ENCODE measurements around the gene HUNK.

The HUNK gene

GRCh38 chr21:32001390-32001789, 128.6 kb downstream of the HUNK start:
- Histone ChIP-seq H3K9ac (no peak overlapping the region), H3K9me3 (no peaks in the 10 kb centered on the region), H3K27ac (no peak overlapping the region), H3K4me3 (no peak overlapping the region), H4K20me1 (no peaks in the 10 kb centered on the region), H3K4me1 (no peaks in the 10 kb centered on the region), H3K4me2 (no peak overlapping the region), H3K27me3 (no peaks in the 10 kb centered on the region), H3K36me3 (peaks cover 50% of the 10 kb centered on the region)
- no peak for TF ChIP-seq Cebpa-rat (IDR thresholded peaks at IDR 0.05)

GRCh38 chr21:32003411-32003810, 130.6 kb downstream of the HUNK start:
- no peak for TF ChIP-seq Cebpa-rat (IDR thresholded peaks at IDR 0.05)
- Histone ChIP-seq H3K27ac (no peak overlapping the region), H3K4me2 (no peak overlapping the region), H3K4me3 (no peak overlapping the region), H3K9me3 (no peaks in the 10 kb centered on the region), H4K20me1 (no peaks in the 10 kb centered on the region), H3K4me1 (no peaks in the 10 kb centered on the region), H3K36me3 (peaks cover 29% of the 10 kb centered on the region), H3K9ac (no peak overlapping the region), H3K27me3 (no peaks in the 10 kb centered on the region)

- Histone ChIP-seq H3K27ac (no peak overlapping the region), H3K9ac (no peak overlapping the region), H3K4me1 (no peaks in the 10 kb centered on the region), H3K9me3 (no peaks in the 10 kb centered on the region), H4K20me1 (no peaks in the 10 kb centered on the region), H3K36me3 (peaks cover 20% of the 10 kb centered on the region), H3K4me3 (no peak overlapping the region), H3K27me3 (no peaks in the 10 kb centered on the region), H3K4me2 (no peak overlapping the region)
- TF ChIP-seq Cebpa-rat (IDR thresholded peaks at IDR 0.05), result no peak
These were observed 131.5 kb downstream of the HUNK start for GRCh38 chr21:32004291-32004690.

GRCh38 chr21:32007456-32007855, 134.6 kb downstream of the HUNK start:
- H3K27me3 ChIP-seq, result no peaks in the 10 kb centered on the region
- H3K4me1 ChIP-seq, result no peaks in the 10 kb centered on the region
- H3K36me3 ChIP-seq, result no peaks in the 10 kb centered on the region
- TF ChIP-seq Cebpa-rat (IDR thresholded peaks at IDR 0.05), result no peak
- H4K20me1 ChIP-seq, result no peaks in the 10 kb centered on the region
- H3K9me3 ChIP-seq, result no peaks in the 10 kb centered on the region
- H3K4me3 ChIP-seq, result no peak overlapping the region
- H3K27ac ChIP-seq, result no peak overlapping the region
- no peak overlapping the region for H3K4me2 ChIP-seq
- H3K9ac ChIP-seq, result no peak overlapping the region

GRCh38 chr21:32008714-32009113, 135.9 kb downstream of the HUNK start:
- TF ChIP-seq Cebpa-rat (IDR thresholded peaks at IDR 0.05), result no peak
- no peak overlapping the region for H3K4me3 ChIP-seq
- H3K4me2 ChIP-seq, result no peak overlapping the region
- no peaks in the 10 kb centered on the region for H3K27me3 ChIP-seq
- H3K9ac ChIP-seq, result no peak overlapping the region
- H4K20me1 ChIP-seq, result no peaks in the 10 kb centered on the region
- H3K36me3 ChIP-seq, result no peaks in the 10 kb centered on the region
- no peaks in the 10 kb centered on the region for H3K4me1 ChIP-seq
- H3K9me3 ChIP-seq, result no peaks in the 10 kb centered on the region
- H3K27ac ChIP-seq, result no peak overlapping the region

- TF ChIP-seq Cebpa-rat (IDR thresholded peaks at IDR 0.05), result no peak
- no peaks in the 10 kb centered on the region for H3K36me3 ChIP-seq
- H3K4me2 ChIP-seq, result no peak overlapping the region
- no peak overlapping the region for H3K4me3 ChIP-seq
- H3K9me3 ChIP-seq, result no peaks in the 10 kb centered on the region
- no peaks in the 10 kb centered on the region for H3K4me1 ChIP-seq
- no peaks in the 10 kb centered on the region for H4K20me1 ChIP-seq
- H3K9ac ChIP-seq, result no peak overlapping the region
- no peak overlapping the region for H3K27ac ChIP-seq
- no peaks in the 10 kb centered on the region for H3K27me3 ChIP-seq
These were observed 136.4 kb downstream of the HUNK start for GRCh38 chr21:32009263-32009662.

- no peak overlapping the region for H3K9ac ChIP-seq
- H4K20me1 ChIP-seq, result no peaks in the 10 kb centered on the region
- no peaks in the 10 kb centered on the region for H3K27me3 ChIP-seq
- H3K4me1 ChIP-seq, result peaks cover 5% of the 10 kb centered on the region; the same call in 1 of the 2 replicates
- H3K27ac ChIP-seq, result no peak overlapping the region
- no peaks in the 10 kb centered on the region for H3K9me3 ChIP-seq
- no peak overlapping the region for H3K4me3 ChIP-seq
- TF ChIP-seq Cebpa-rat (IDR thresholded peaks at IDR 0.05), result no peak
- H3K36me3 ChIP-seq, result no peaks in the 10 kb centered on the region
- H3K4me2 ChIP-seq, result no peak overlapping the region
These were observed 142.8 kb downstream of the HUNK start for GRCh38 chr21:32015461-32016139.

GRCh38 chr21:32018381-32018780, 145.6 kb downstream of the HUNK start:
- no peak overlapping the region for H3K4me2 ChIP-seq
- no peak overlapping the region for H3K9ac ChIP-seq
- no peak overlapping the region for H3K4me3 ChIP-seq
- H4K20me1 ChIP-seq, result no peaks in the 10 kb centered on the region
- H3K4me1 ChIP-seq, result peaks cover 9% of the 10 kb centered on the region; the same call in 1 of the 2 replicates
- no peaks in the 10 kb centered on the region for H3K36me3 ChIP-seq
- no peaks in the 10 kb centered on the region for H3K27me3 ChIP-seq
- H3K27ac ChIP-seq, result no peak overlapping the region
- no peaks in the 10 kb centered on the region for H3K9me3 ChIP-seq
- TF ChIP-seq Cebpa-rat (IDR thresholded peaks at IDR 0.05), result no peak

- TF ChIP-seq Cebpa-rat (IDR thresholded peaks at IDR 0.05), result no peak
- peaks cover 9% of the 10 kb centered on the region; the same call in 1 of the 2 replicates for H3K4me1 ChIP-seq
- H3K4me2 ChIP-seq, result no peak overlapping the region
- no peaks in the 10 kb centered on the region for H3K36me3 ChIP-seq
- no peak overlapping the region for H3K9ac ChIP-seq
- no peak overlapping the region for H3K4me3 ChIP-seq
- H3K27ac ChIP-seq, result no peak overlapping the region
- H3K27me3 ChIP-seq, result no peaks in the 10 kb centered on the region
- H3K9me3 ChIP-seq, result no peaks in the 10 kb centered on the region
- H4K20me1 ChIP-seq, result no peaks in the 10 kb centered on the region
These were observed 147.7 kb downstream of the HUNK start for GRCh38 chr21:32020564-32020963.

GRCh38 chr21:32021319-32021994, 148.6 kb downstream of the HUNK start:
- H3K9me3 ChIP-seq, result no peaks in the 10 kb centered on the region
- H4K20me1 ChIP-seq, result no peaks in the 10 kb centered on the region
- no peak overlapping the region for H3K4me3 ChIP-seq
- H3K27me3 ChIP-seq, result no peaks in the 10 kb centered on the region
- peaks cover 9% of the 10 kb centered on the region; the same call in 1 of the 2 replicates for H3K4me1 ChIP-seq
- H3K9ac ChIP-seq, result no peak overlapping the region
- no peak overlapping the region for H3K4me2 ChIP-seq
- no peak overlapping the region for H3K27ac ChIP-seq
- no peak for TF ChIP-seq Cebpa-rat (IDR thresholded peaks at IDR 0.05)
- no peaks in the 10 kb centered on the region for H3K36me3 ChIP-seq
